ENCODE measurements around the gene EPHA5.

EPHA5 gene

GRCh38 chr4:65498606-65499005, 171.7 kb downstream of the EPHA5 start:
- Histone ChIP-seq H3K9ac (ENCODE audit: low read depth, low read length) (no peak overlapping the region), H3K4me1 (ENCODE audit: control insufficient read depth, insufficient read depth, low read length) (no peaks in the 10 kb centered on the region), H3K9me3 (ENCODE audit: control insufficient read depth, insufficient read depth, low read length) (no peaks in the 10 kb centered on the region), H3K4me3 (ENCODE audit: low read depth, low read length) (no peak overlapping the region), H3K27me3 (ENCODE audit: control insufficient read depth, insufficient read depth, low read length) (no peaks in the 10 kb centered on the region), H3K27ac (ENCODE audit: low read depth, low read length) (no peak overlapping the region), H3K36me3 (ENCODE audit: control insufficient read depth, insufficient read depth, low read length) (no peaks in the 10 kb centered on the region)

- peaks cover under 1% of the 10 kb centered on the region; the same call in 1 of the 2 replicates for H3K4me1 ChIP-seq (ENCODE audit: control insufficient read depth, insufficient read depth, low read length)
- no peak overlapping the region for H3K27ac ChIP-seq (ENCODE audit: low read depth, low read length)
- H3K9ac ChIP-seq (ENCODE audit: low read depth, low read length) = no peak overlapping the region
- no peaks in the 10 kb centered on the region for H3K36me3 ChIP-seq (ENCODE audit: control insufficient read depth, insufficient read depth, low read length)
- no peak overlapping the region for H3K4me3 ChIP-seq (ENCODE audit: low read depth, low read length)
- H3K27me3 ChIP-seq (ENCODE audit: control insufficient read depth, insufficient read depth, low read length) = no peaks in the 10 kb centered on the region
- H3K9me3 ChIP-seq (ENCODE audit: control insufficient read depth, insufficient read depth, low read length) = no peaks in the 10 kb centered on the region
These were observed 174.8 kb downstream of the EPHA5 start for GRCh38 chr4:65495439-65495838.

GRCh38 chr4:65482410-65482809, 187.9 kb downstream of the EPHA5 start:
- Histone ChIP-seq H3K9ac (ENCODE audit: low read depth, low read length) (no peak overlapping the region), H3K4me1 (ENCODE audit: control insufficient read depth, insufficient read depth, low read length) (no peaks in the 10 kb centered on the region), H3K27me3 (ENCODE audit: control insufficient read depth, insufficient read depth, low read length) (no peaks in the 10 kb centered on the region), H3K4me3 (ENCODE audit: low read depth, low read length) (no peak overlapping the region), H3K36me3 (ENCODE audit: control insufficient read depth, insufficient read depth, low read length) (no peaks in the 10 kb centered on the region), H3K27ac (ENCODE audit: low read depth, low read length) (no peak overlapping the region), H3K9me3 (ENCODE audit: control insufficient read depth, insufficient read depth, low read length) (no peaks in the 10 kb centered on the region)

- no peaks in the 10 kb centered on the region for H3K36me3 ChIP-seq (ENCODE audit: control insufficient read depth, insufficient read depth, low read length)
- no peaks in the 10 kb centered on the region for H3K27me3 ChIP-seq (ENCODE audit: control insufficient read depth, insufficient read depth, low read length)
- no peak overlapping the region for H3K27ac ChIP-seq (ENCODE audit: low read depth, low read length)
- H3K4me1 ChIP-seq (ENCODE audit: control insufficient read depth, insufficient read depth, low read length) = no peaks in the 10 kb centered on the region
- no peak overlapping the region for H3K9ac ChIP-seq (ENCODE audit: low read depth, low read length)
- H3K4me3 ChIP-seq (ENCODE audit: low read depth, low read length) = no peak overlapping the region
- H3K9me3 ChIP-seq (ENCODE audit: control insufficient read depth, insufficient read depth, low read length) = no peaks in the 10 kb centered on the region
These were observed 197.8 kb downstream of the EPHA5 start for GRCh38 chr4:65472531-65472930.

- H3K9ac ChIP-seq (ENCODE audit: low read depth, low read length) = no peak overlapping the region
- no peaks in the 10 kb centered on the region for H3K36me3 ChIP-seq (ENCODE audit: control insufficient read depth, insufficient read depth, low read length)
These were observed 203.1 kb downstream of the EPHA5 start for GRCh38 chr4:65467068-65467680.

GRCh38 chr4:65461781-65462180, 208.5 kb downstream of the EPHA5 start:
- no peaks in the 10 kb centered on the region for H3K27me3 ChIP-seq (ENCODE audit: control insufficient read depth, insufficient read depth, low read length)
- H3K9ac ChIP-seq (ENCODE audit: low read depth, low read length) = no peak overlapping the region
- H3K27ac ChIP-seq (ENCODE audit: low read depth, low read length) = no peak overlapping the region
- no peaks in the 10 kb centered on the region for H3K36me3 ChIP-seq (ENCODE audit: control insufficient read depth, insufficient read depth, low read length)
- no peaks in the 10 kb centered on the region for H3K9me3 ChIP-seq (ENCODE audit: control insufficient read depth, insufficient read depth, low read length)
- no peak overlapping the region for H3K4me3 ChIP-seq (ENCODE audit: low read depth, low read length)
- H3K4me1 ChIP-seq (ENCODE audit: control insufficient read depth, insufficient read depth, low read length) = peaks cover 3% of the 10 kb centered on the region; the same call in 1 of the 2 replicates

More at GRCh38 chr4:65467068-65467680, 203.1 kb downstream of the EPHA5 start:
- no peaks in the 10 kb centered on the region for H3K4me1 ChIP-seq (ENCODE audit: control insufficient read depth, insufficient read depth, low read length)
- no peak overlapping the region for H3K27ac ChIP-seq (ENCODE audit: low read depth, low read length)
- H3K9me3 ChIP-seq (ENCODE audit: control insufficient read depth, insufficient read depth, low read length) = no peaks in the 10 kb centered on the region
- H3K27me3 ChIP-seq (ENCODE audit: control insufficient read depth, insufficient read depth, low read length) = no peaks in the 10 kb centered on the region
- H3K4me3 ChIP-seq (ENCODE audit: low read depth, low read length) = no peak overlapping the region

GRCh38 chr4:65457011-65457410, 213.3 kb downstream of the EPHA5 start:
- Histone ChIP-seq H3K36me3 (ENCODE audit: control insufficient read depth, insufficient read depth, low read length) (no peaks in the 10 kb centered on the region), H3K27ac (ENCODE audit: low read depth, low read length) (no peak overlapping the region), H3K9ac (ENCODE audit: low read depth, low read length) (no peak overlapping the region), H3K4me3 (ENCODE audit: low read depth, low read length) (no peak overlapping the region), H3K9me3 (ENCODE audit: control insufficient read depth, insufficient read depth, low read length) (no peaks in the 10 kb centered on the region), H3K4me1 (ENCODE audit: control insufficient read depth, insufficient read depth, low read length) (peaks cover 16% of the 10 kb centered on the region), H3K27me3 (ENCODE audit: control insufficient read depth, insufficient read depth, low read length) (no peaks in the 10 kb centered on the region)

- peaks cover 16% of the 10 kb centered on the region for H3K4me1 ChIP-seq (ENCODE audit: control insufficient read depth, insufficient read depth, low read length)
- no peak overlapping the region for H3K4me3 ChIP-seq (ENCODE audit: low read depth, low read length)
- H3K9ac ChIP-seq (ENCODE audit: low read depth, low read length) = no peak overlapping the region
These were observed 213.7 kb downstream of the EPHA5 start for GRCh38 chr4:65456579-65456978.

GRCh38 chr4:65453398-65453797, 216.9 kb downstream of the EPHA5 start:
- H3K27me3 ChIP-seq (ENCODE audit: control insufficient read depth, insufficient read depth, low read length) = no peaks in the 10 kb centered on the region
- peaks cover 24% of the 10 kb centered on the region for H3K4me1 ChIP-seq (ENCODE audit: control insufficient read depth, insufficient read depth, low read length)
- H3K27ac ChIP-seq (ENCODE audit: low read depth, low read length) = no peak overlapping the region

More at GRCh38 chr4:65456579-65456978, 213.7 kb downstream of the EPHA5 start:
- Histone ChIP-seq H3K9me3 (ENCODE audit: control insufficient read depth, insufficient read depth, low read length) (no peaks in the 10 kb centered on the region), H3K27me3 (ENCODE audit: control insufficient read depth, insufficient read depth, low read length) (no peaks in the 10 kb centered on the region), H3K36me3 (ENCODE audit: control insufficient read depth, insufficient read depth, low read length) (no peaks in the 10 kb centered on the region), H3K27ac (ENCODE audit: low read depth, low read length) (no peak overlapping the region)

GRCh38 chr4:65450899-65451298, 219.4 kb downstream of the EPHA5 start:
- Histone ChIP-seq H3K4me1 (ENCODE audit: control insufficient read depth, insufficient read depth, low read length) (peaks cover 13% of the 10 kb centered on the region), H3K4me3 (ENCODE audit: low read depth, low read length) (no peak overlapping the region), H3K9ac (ENCODE audit: low read depth, low read length) (no peak overlapping the region), H3K36me3 (ENCODE audit: control insufficient read depth, insufficient read depth, low read length) (no peaks in the 10 kb centered on the region), H3K9me3 (ENCODE audit: control insufficient read depth, insufficient read depth, low read length) (no peaks in the 10 kb centered on the region), H3K27me3 (ENCODE audit: control insufficient read depth, insufficient read depth, low read length) (no peaks in the 10 kb centered on the region), H3K27ac (ENCODE audit: low read depth, low read length) (no peak overlapping the region)

More at GRCh38 chr4:65453398-65453797, 216.9 kb downstream of the EPHA5 start:
- no peaks in the 10 kb centered on the region for H3K36me3 ChIP-seq (ENCODE audit: control insufficient read depth, insufficient read depth, low read length)
- no peak overlapping the region for H3K9ac ChIP-seq (ENCODE audit: low read depth, low read length)
- H3K4me3 ChIP-seq (ENCODE audit: low read depth, low read length) = no peak overlapping the region
- no peaks in the 10 kb centered on the region for H3K9me3 ChIP-seq (ENCODE audit: control insufficient read depth, insufficient read depth, low read length)

GRCh38 chr4:65437102-65437501, 233.2 kb downstream of the EPHA5 start:
- Histone ChIP-seq H3K9me3 (ENCODE audit: control insufficient read depth, insufficient read depth, low read length) (no peaks in the 10 kb centered on the region), H3K4me3 (ENCODE audit: low read depth, low read length) (no peak overlapping the region), H3K27me3 (ENCODE audit: control insufficient read depth, insufficient read depth, low read length) (no peaks in the 10 kb centered on the region), H3K36me3 (ENCODE audit: control insufficient read depth, insufficient read depth, low read length) (no peaks in the 10 kb centered on the region), H3K4me1 (ENCODE audit: control insufficient read depth, insufficient read depth, low read length) (no peaks in the 10 kb centered on the region), H3K9ac (ENCODE audit: low read depth, low read length) (no peak overlapping the region), H3K27ac (ENCODE audit: low read depth, low read length) (no peak overlapping the region)
